ENCODE results near the gene SFRP4. TPM values are rescaled to one million over a fixed set of nuclear protein-coding genes. Genes with fewer than 3 reads are reported as not detected.

SFRP4 gene
- total and polyA plus RNA-seq, 2 donors (not counting 3 experiments of a cell fraction or from before 2014, with no cell fraction given), result not detected

DNA sequence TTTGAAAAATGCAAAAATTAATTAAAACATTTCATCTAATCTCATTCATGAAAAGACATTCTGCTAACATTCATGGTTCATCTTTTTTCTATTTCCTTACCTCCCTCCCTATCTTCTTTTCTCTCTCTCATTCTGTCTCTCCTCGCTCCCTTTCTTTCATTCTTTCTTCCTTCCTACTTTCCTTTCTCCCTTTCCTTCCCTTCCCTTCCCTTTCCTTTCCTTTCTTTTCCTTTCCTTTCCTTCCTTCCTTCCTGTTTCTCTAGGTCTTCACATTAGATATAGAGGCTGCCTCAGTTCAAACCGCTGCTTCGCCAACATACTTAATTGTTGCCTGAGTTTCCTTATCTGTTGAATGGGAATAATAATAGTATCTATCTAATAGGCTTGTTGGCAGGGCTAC is 21.9 kb downstream of the SFRP4 start:
- intact Hi-C loops (cut with micrococcal nuclease) (no loop called here), dilution Hi-C loops (cut with MboI; ENCODE audit: extremely low pct_ligation_motif_present, low sequenced_read_pairs) (no loop called here)
- POLR2A ChIA-PET, result no interaction called here
- H3K4me1 ChIP-seq (ENCODE audit: control insufficient read depth, extremely low read depth, insufficient read depth, low read length), result no peaks in the 10 kb centered on the region
- BruUV-seq (replicated peaks), result no TSS peak
- no peaks in the 10 kb centered on the region for H3K36me3 ChIP-seq (ENCODE audit: control insufficient read depth in 2 of 2, extremely low read depth in 1 of 2, insufficient read depth in 2 of 2, low read length in 2 of 2)
- TF ChIP-seq MYC (IDR thresholded peaks at IDR 0.05; ENCODE audit: low read depth, low read length) (no peak), JUN (IDR thresholded peaks at IDR 0.05; ENCODE audit: borderline replicate concordance, insufficient read depth, insufficient read length, low read depth) (no peak), POLR2AphosphoS5 (IDR thresholded peaks at IDR 0.05; ENCODE audit: insufficient read depth, low read depth, low read length) (no peak), GATA2 (IDR thresholded peaks at IDR 0.05; ENCODE audit: insufficient read depth, insufficient read length, low read depth, low read length) (no peak), CTCF (IDR thresholded peaks at IDR 0.05; ENCODE audit: extremely low read depth in 1 of 2, insufficient read depth in 1 of 2, low read depth in 1 of 2, low read length in 2 of 2) (no peak), MAX (IDR thresholded peaks at IDR 0.05; ENCODE audit: insufficient read depth, insufficient read length) (no peak), FOS (IDR thresholded peaks at IDR 0.05; ENCODE audit: borderline replicate concordance, insufficient read depth, low read length) (no peak), EZH2 (IDR thresholded peaks at IDR 0.05; ENCODE audit: borderline replicate concordance, low read depth, low read length, severe bottlenecking) (no peak), POLR2A (IDR thresholded peaks at IDR 0.05; ENCODE audit: low read depth, low read length) (no peak)
- CTCF ChIA-PET, result no interaction called here
- DNase-seq (ENCODE audit: low read depth, low spot score) (no peak), FAIRE-seq (no peak)
- H3K4me2 ChIP-seq (ENCODE audit: insufficient read depth, low read length), result no peak overlapping the region
- H4K20me1 ChIP-seq (replicated peaks; ENCODE audit: control insufficient read depth, extremely low read depth, insufficient read depth, low read length), result no peaks in the 10 kb centered on the region
- H3K9ac ChIP-seq (replicated peaks; ENCODE audit: extremely low read depth, insufficient read depth, low read length), result no peak overlapping the region
- H3K4me3 ChIP-seq (replicated peaks in 1 of 3; ENCODE audit: insufficient read depth in 1 of 3, low read depth in 1 of 3, low read length in 3 of 3), result no peak overlapping the region
- no peaks in the 10 kb centered on the region for H3K27me3 ChIP-seq (ENCODE audit: control insufficient read depth in 2 of 2, insufficient read depth in 2 of 2, low read length in 2 of 2)
- no peaks in the 10 kb centered on the region for H3K9me1 ChIP-seq (replicated peaks; ENCODE audit: control insufficient read depth, extremely low read depth, insufficient read depth, low read length)
- H3K79me2 ChIP-seq (ENCODE audit: control insufficient read depth, insufficient read depth, low read length), result no peaks in the 10 kb centered on the region
- H3K9me3 ChIP-seq (replicated peaks; ENCODE audit: control insufficient read depth, insufficient read depth, low read length), result no peaks in the 10 kb centered on the region
- H3K27ac ChIP-seq (ENCODE audit: insufficient read depth, low read depth, low read length), result no peak overlapping the region
- no peak overlapping the region for H2AFZ ChIP-seq (ENCODE audit: low read depth, low read length)
